Activated T-cell treated with anti-CD3 and anti-CD28 coated beads, Interleukin-2, amount 50 U/mL, for 1 hour (primary cell): Measurements from ENCODE around the gene GOLGA8M.
A peak's percentile ranks its signal among the peaks of the same experiment; 100 is the strongest.
"Not testable (repeated sequence)": the region's sequence is repeated elsewhere in the genome, so short reads cannot be mapped to it uniquely, and the experiment has no call there.

Experiments used
- DNase-seq: peaks from one replicate; pipeline ENCODE4 v3.0.0-alpha.2; 2020

The GOLGA8M gene, protein sequence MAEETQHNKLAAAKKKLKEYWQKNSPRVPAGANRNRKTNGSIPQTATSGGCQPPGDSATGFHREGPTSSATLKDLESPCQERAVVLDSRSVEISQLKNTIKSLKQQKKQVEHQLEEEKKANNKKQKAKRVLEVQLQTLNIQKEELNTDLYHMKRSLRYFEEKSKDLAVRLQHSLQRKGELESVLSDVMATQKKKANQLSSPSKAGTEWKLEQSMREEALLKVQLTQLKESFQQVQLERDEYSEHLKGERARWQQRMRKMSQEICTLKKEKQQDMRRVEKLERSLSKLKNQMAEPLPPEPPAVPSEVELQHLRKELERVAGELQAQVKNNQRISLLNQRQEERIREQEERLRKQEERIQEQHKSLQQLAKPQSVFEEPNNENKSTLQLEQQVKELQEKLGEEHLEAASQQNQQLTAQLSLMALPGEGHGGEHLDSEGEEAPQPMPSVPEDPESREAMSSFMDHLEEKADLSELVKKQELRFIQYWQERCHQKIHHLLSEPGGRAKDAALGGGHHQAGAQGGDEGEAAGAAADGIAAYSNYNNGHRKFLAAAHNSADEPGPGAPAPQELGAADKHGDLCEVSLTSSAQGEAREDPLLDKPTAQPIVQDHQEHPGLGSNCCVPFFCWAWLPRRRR

DNA sequence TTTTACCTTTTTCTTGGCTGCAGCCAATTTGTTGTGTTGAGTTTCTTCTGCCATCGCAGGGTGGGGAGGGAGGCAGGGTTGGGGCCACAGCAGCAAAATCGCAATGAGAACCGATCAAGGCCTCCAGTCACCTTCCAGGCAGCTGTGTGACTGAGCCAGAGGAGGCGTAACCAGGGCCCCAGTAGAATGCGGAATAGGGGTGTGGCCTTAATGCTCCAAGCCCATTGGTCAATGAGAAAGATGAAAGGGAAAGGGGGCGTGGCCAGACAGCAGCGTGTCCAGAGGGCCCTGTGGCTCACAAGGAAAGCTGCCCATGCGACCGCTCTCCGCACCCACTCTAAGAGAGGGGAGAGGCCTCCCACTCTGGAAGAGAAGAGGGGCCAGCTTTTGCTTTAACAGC lies at the start of gene GOLGA8M:
Gene GOLGA8M, minus strand, starts transcription at position 152 of the 400 bp plus-strand sequence. Its CDS starts 98 bp downstream, at position 54.
- DNase-seq, result not testable (repeated sequence)

DNA sequence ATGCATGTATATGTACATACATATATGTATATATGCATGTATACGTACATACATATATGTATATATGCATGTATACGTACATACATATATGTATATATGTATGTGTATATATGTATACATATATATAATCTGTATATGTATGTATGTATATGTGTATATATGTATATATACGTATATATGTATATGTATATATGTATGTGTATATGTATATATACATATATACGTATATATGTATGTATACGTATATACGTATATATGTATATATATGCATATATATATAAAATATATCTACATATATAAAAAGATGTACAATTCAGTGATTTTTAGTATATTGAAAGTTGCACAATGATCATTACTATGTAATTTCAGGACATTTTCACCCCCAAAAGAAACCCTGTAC lies 30.7 kb upstream of the GOLGA8M start:
- not testable (repeated sequence) for DNase-seq

- not testable (repeated sequence) for DNase-seq
Observed at GRCh38 chr15:28738590-28739292, 26.5 kb upstream of the GOLGA8M start.

GRCh38 chr15:28738200-28738561 lies 26.0 kb upstream of the GOLGA8M start:
- DNase-seq, result not testable (repeated sequence)

DNA sequence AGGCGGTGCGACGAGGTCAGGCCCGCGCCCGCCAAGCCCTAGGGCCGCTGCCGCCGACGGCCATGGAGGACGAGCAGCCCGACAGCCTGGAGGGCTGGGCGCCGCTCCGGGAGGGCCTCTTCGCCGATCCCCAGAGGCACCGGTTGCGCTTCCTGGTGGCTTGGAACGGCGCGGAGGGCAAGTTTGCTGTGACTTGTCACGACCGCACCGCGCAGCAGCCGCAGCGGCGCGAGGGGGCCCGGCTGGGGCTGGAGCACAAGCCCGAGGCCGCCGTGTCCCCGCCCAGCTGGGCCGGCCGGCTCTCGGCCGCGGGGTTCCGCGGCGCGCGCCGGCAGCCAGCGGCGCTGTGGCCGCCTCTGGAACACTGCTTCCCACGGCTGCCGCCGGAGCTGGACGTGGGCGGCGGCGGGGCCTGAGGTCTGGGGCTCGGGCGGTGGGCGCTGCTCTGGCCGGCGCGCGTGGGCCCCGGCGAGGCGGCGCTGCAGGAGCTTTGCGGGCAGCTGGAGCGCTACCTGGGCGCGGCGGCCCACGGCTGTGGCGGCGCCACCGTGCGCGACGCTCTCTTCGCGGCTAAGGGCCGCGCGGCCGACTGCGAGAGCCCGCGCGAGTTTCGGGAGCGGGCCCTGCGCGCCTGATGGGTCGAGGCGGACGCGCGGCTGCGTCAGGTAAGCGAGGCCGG lies 25.4 kb upstream of the GOLGA8M start:
- peak; percentile 67 for DNase-seq

- peak; percentile 37 for DNase-seq
Observed at GRCh38 chr15:28728061-28728460, 15.8 kb upstream of the GOLGA8M start.

DNA sequence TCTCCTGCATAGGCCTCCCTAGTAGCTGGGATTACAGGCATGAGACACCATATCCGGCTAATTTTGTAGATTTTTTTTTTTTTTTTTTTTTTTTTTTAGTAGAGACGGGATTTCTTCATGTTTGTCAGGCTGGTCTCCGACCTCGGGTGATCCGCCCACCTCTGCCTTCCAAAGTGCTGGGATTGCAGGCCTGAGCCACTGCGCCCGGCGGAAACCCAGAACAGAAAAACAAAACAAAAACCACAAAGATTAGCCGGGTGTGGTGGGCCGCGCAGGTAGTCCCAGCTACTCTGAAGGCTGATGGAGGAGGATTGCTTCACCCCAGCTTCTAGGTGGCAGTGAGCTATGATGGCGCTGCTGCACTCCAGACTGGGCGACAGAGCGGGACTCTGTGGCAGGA lies 14.8 kb upstream of the GOLGA8M start:
- not testable (repeated sequence) for DNase-seq

- DNase-seq, result no peak
Observed at GRCh38 chr15:28726102-28726501, 13.9 kb upstream of the GOLGA8M start.

- no peak for DNase-seq
Observed at GRCh38 chr15:28725556-28725955, 13.3 kb upstream of the GOLGA8M start.

DNA sequence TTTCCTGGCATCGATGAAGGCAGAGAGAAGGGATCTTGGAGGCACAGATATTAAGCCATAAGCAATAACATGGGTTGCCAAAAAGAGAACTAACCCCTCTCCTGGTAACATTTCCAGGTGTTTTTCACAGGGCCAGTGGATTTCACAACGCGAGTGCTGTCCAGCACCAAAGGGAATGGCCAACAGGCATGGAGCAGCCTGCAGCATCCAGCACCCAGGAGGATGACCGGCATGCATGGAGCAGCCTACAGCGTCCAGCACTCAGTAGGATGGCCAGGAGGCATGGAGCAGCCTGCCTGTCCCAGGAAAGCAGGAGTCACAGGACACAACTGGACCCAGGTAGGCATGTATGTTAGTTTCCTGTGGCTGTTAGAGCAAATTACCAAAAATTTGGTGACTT lies 11.8 kb upstream of the GOLGA8M start:
- not testable (repeated sequence) for DNase-seq

- not testable (repeated sequence) for DNase-seq
Observed at GRCh38 chr15:28719626-28720025, 7.4 kb upstream of the GOLGA8M start.

DNA sequence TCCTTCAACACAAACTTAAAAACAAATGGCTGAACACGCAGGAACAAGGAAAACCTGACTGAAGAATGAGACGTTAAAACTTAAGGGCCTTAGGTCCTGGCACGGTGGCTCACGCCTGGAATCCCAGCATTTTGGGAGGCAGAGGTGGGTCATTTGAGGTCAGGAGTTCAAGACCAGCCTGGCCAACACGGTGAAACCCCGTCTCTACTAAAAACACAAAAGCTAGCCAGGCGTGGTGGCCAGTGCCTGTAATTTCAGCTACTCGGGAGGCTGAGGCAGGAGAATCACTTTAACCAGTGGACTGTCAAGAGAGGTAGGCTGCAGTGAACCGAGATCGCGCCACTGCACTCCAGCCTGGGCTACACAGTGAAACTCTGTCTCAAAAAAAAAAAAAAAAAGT lies 6.4 kb upstream of the GOLGA8M start:
- not testable (repeated sequence) for DNase-seq

GRCh38 chr15:28714176-28714575 lies 2.0 kb upstream of the GOLGA8M start:
- not testable (repeated sequence) for DNase-seq

DNA sequence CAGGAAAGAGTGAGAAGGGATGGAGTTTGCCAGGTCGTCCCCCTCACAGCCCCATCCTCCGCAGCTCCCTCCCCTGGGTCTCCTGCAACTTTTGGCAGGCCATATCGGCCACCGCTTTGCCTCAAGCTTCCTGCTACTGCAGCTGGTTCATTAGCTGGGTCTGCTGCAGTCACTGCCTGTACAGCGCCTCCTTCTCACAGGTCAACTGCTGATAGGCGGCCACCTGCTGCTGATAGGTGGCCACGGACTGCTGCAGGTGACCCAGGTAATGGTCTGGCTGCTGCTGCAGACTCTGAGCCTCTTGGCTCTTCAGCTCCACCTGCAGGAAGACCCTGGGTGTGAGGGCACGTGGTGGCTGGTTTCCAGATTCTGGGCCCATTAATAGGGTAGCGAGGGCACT lies 8.3 kb downstream of the GOLGA8M start:
- DNase-seq, result not testable (repeated sequence)

GRCh38 chr15:28702427-28702826 lies 9.8 kb downstream of the GOLGA8M start:
- DNase-seq, result not testable (repeated sequence)

DNA sequence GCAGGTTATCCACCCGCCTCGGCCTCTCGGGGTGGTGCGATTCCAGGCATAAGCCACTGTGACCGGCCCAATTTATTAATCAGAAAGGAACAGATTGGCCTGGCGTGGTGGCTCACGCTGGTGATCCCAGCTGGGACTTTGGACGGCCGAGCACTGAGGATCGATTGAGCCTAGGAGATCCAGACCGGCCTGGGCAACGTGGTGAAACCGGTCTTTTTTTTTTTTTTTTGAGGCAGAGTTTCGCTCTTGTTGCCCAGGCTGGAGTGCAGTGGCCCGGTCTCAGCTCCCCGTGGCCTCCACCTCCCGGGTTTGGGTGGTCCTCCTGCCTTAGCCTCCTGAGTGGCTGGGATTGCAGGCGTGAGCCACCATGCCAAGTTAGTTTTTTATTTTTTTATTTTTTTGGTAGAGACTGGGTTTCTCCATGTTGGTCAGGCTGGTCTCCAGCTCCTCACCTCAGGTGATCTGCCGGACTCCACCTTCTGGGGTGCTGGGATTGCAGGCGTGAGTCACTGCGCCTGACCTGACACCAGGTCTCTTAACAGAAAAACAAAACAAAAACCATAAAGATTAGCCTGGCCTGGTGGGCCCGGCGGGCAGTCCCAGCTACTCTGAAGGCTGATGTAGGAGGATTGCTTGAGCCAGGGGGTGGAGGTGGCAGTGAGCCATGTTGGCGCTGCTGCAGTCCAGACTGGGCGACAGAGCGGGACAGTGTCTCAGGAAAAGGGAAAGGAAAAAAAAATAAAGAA lies 18.0 kb downstream of the GOLGA8M start:
- DNase-seq, result not testable (repeated sequence)

GRCh38 chr15:28693021-28693420 lies 19.2 kb downstream of the GOLGA8M start:
- not testable (repeated sequence) for DNase-seq

GRCh38 chr15:28673533-28673932 lies 38.7 kb downstream of the GOLGA8M start:
- DNase-seq, result not testable (repeated sequence)

GRCh38 chr15:28672122-28672521 lies 40.1 kb downstream of the GOLGA8M start:
- DNase-seq, result not testable (repeated sequence)

GRCh38 chr15:28666402-28666801 lies 45.8 kb downstream of the GOLGA8M start:
- DNase-seq, result not testable (repeated sequence)

DNA sequence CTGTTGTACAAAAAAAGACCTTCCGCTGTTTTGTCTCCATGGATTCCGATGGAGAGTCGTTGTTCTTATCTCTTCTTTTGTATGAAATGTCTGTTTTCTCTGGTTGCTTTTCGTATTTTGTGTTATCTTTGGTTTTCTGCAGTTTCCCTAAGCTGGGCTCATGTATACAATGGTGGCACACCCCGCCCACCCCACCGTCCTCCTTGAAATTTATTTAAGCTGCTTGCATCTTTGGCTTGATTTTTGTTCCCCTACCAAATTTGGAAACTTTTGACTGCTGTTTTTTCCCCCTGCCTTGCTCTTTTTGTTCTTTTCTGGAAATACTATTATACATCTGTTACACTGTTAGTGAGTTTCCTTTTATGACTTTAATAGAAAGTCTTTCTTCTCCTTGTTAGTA lies 47.6 kb downstream of the GOLGA8M start:
- DNase-seq, result not testable (repeated sequence)

GRCh38 chr15:28663717-28664116 lies 48.5 kb downstream of the GOLGA8M start:
- DNase-seq, result not testable (repeated sequence)
